ENCODE results near the gene TRIM37.

Gene TRIM37

GRCh38 chr17:58947411-58947810 lies 159.3 kb downstream of the TRIM37 start:
- DNase-seq (ENCODE audit: low spot score), result no peak

GRCh38 chr17:58944166-58944565 lies 162.5 kb downstream of the TRIM37 start:
- DNase-seq (ENCODE audit: low spot score), result no peak

- DNase-seq (ENCODE audit: low spot score), result no peak
Observed at GRCh38 chr17:58936295-58936694, 170.4 kb downstream of the TRIM37 start.

GRCh38 chr17:58932956-58933355 lies 173.7 kb downstream of the TRIM37 start:
- DNase-seq (ENCODE audit: low spot score), result no peak

Measured in D341Med (cell line).